ENCODE measurements around the gene ORC1.

The ORC1 gene

GRCh38 chr1:52323731-52324130 is 80.5 kb downstream of the ORC1 start:
- no peak overlapping the region for H3K4me3 ChIP-seq (ENCODE audit: low read depth, low read length)
- DNase-seq (ENCODE audit: low read depth) = no peak
- TF ChIP-seq, protein P1, sequence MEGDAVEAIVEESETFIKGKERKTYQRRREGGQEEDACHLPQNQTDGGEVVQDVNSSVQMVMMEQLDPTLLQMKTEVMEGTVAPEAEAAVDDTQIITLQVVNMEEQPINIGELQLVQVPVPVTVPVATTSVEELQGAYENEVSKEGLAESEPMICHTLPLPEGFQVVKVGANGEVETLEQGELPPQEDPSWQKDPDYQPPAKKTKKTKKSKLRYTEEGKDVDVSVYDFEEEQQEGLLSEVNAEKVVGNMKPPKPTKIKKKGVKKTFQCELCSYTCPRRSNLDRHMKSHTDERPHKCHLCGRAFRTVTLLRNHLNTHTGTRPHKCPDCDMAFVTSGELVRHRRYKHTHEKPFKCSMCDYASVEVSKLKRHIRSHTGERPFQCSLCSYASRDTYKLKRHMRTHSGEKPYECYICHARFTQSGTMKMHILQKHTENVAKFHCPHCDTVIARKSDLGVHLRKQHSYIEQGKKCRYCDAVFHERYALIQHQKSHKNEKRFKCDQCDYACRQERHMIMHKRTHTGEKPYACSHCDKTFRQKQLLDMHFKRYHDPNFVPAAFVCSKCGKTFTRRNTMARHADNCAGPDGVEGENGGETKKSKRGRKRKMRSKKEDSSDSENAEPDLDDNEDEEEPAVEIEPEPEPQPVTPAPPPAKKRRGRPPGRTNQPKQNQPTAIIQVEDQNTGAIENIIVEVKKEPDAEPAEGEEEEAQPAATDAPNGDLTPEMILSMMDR (IDR thresholded peaks at IDR 0.05; ENCODE audit: low read depth, low read length) = no peak
- TF ChIP-seq, protein P2, sequence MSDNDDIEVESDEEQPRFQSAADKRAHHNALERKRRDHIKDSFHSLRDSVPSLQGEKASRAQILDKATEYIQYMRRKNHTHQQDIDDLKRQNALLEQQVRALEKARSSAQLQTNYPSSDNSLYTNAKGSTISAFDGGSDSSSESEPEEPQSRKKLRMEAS (IDR thresholded peaks at IDR 0.05; ENCODE audit: low read depth, low read length) = no peak
- TF ChIP-seq MYC (IDR thresholded peaks at IDR 0.05; ENCODE audit: low read depth, low read length) = no peak
- TF ChIP-seq POLR2A (IDR thresholded peaks at IDR 0.05; ENCODE audit: extremely low read depth, insufficient read length) = no peak

All from NB4 (cell line).